Measurements from ENCODE around the gene C1RL. TPM values are rescaled to one million over a fixed set of nuclear protein-coding genes. Genes with fewer than 3 reads are reported as not detected.

Gene C1RL
- total RNA-seq, 1 experiment from 2014 or later = 17.7 TPM

GRCh38 chr12:7078163-7078562 lies 30.9 kb downstream of the C1RL start:
- DNase-seq (ENCODE audit: low spot score) (no peak), ATAC-seq (no peak)
- H3K36me3 Mint-ChIP-seq = peaks cover 3% of the 10 kb centered on the region
- TF ChIP-seq ZSCAN18 (CRISPR knock-in tag; IDR thresholded peaks at IDR 0.05) (no peak), NR3C1 (CRISPR knock-in tag; conservative IDR thresholded peaks at IDR 0.05; ENCODE audit: low read depth) (no peak), PRRX2 (CRISPR knock-in tag; IDR thresholded peaks at IDR 0.05) (no peak), GRHL2 (CRISPR knock-in tag; IDR thresholded peaks at IDR 0.05; ENCODE audit: insufficient replicate concordance, severe bottlenecking) (no peak), ERG (CRISPR knock-in tag; IDR thresholded peaks at IDR 0.05) (no peak), CREM (CRISPR knock-in tag; IDR thresholded peaks at IDR 0.05) (no peak), TCF7 (CRISPR knock-in tag; IDR thresholded peaks at IDR 0.05; ENCODE audit: low read depth) (no peak), ZNF512 (CRISPR knock-in tag; IDR thresholded peaks at IDR 0.05; ENCODE audit: borderline replicate concordance) (no peak), OVOL2 (CRISPR knock-in tag; IDR thresholded peaks at IDR 0.05; ENCODE audit: borderline replicate concordance) (no peak), ZNF263 (CRISPR knock-in tag; IDR thresholded peaks at IDR 0.05; ENCODE audit: low read depth) (no peak), NFYB (CRISPR knock-in tag; conservative IDR thresholded peaks at IDR 0.05; ENCODE audit: low read depth) (no peak), MLX (CRISPR knock-in tag; IDR thresholded peaks at IDR 0.05) (no peak), SMAD3 (CRISPR knock-in tag; IDR thresholded peaks at IDR 0.05; ENCODE audit: borderline replicate concordance) (no peak), E2F1 (CRISPR knock-in tag; IDR thresholded peaks at IDR 0.05) (no peak), RELA (CRISPR knock-in tag; IDR thresholded peaks at IDR 0.05; ENCODE audit: borderline replicate concordance) (no peak)
- no peaks in the 10 kb centered on the region for H3K4me1 Mint-ChIP-seq
- no peak overlapping the region for H3K4me3 Mint-ChIP-seq
- peaks cover 3% of the 10 kb centered on the region for H3K9me3 Mint-ChIP-seq
- H3K27me3 Mint-ChIP-seq (ENCODE audit: low read depth) = peaks cover 4% of the 10 kb centered on the region; the same call in 1 of the 2 replicates
- CTCF ChIA-PET = no interaction called here
- no peak overlapping the region for H3K27ac Mint-ChIP-seq
- POLR2A ChIA-PET = no interaction called here

- DNase-seq (ENCODE audit: low spot score) = no peak
- no peaks in the 10 kb centered on the region for H3K36me3 Mint-ChIP-seq
- H3K9me3 Mint-ChIP-seq = no peaks in the 10 kb centered on the region
- H3K27me3 Mint-ChIP-seq (ENCODE audit: low read depth) = peaks cover 7% of the 10 kb centered on the region; the same call in 1 of the 2 replicates
- TF ChIP-seq TCF7 (CRISPR knock-in tag; IDR thresholded peaks at IDR 0.05; ENCODE audit: low read depth) (no peak), OVOL2 (CRISPR knock-in tag; IDR thresholded peaks at IDR 0.05; ENCODE audit: borderline replicate concordance) (no peak), AR (CRISPR knock-in tag; IDR thresholded peaks at IDR 0.05) (no peak), HMGA2 (CRISPR knock-in tag; IDR thresholded peaks at IDR 0.05) (no peak), SMAD3 (CRISPR knock-in tag; IDR thresholded peaks at IDR 0.05; ENCODE audit: borderline replicate concordance) (no peak), IRF2 (CRISPR knock-in tag; IDR thresholded peaks at IDR 0.05; ENCODE audit: borderline replicate concordance, low read depth) (no peak), USF1 (CRISPR knock-in tag; IDR thresholded peaks at IDR 0.05) (no peak)
- ChIA-PET POLR2A (no interaction called here), CTCF (interaction anchor here (0.7 kb wide), 1 partner anchor 32 kb away, joined by 3 read pairs; no protein-coding TSS in a partner anchor)
- H3K4me1 Mint-ChIP-seq = no peaks in the 10 kb centered on the region
- H3K27ac Mint-ChIP-seq = no peak overlapping the region
- H3K4me3 Mint-ChIP-seq = no peak overlapping the region
- no peak for ATAC-seq
Measured at GRCh38 chr12:7076493-7076892, 32.5 kb downstream of the C1RL start.

Measured in WTC11 (cell line).